ENCODE results near the gene LPXN.

- TF ChIP-seq EZH2 (IDR thresholded peaks at IDR 0.05; ENCODE audit: borderline replicate concordance, low read depth, low read length, severe bottlenecking) (no peak), POLR2A (IDR thresholded peaks at IDR 0.05; ENCODE audit: low read depth, low read length) (no peak), POLR2AphosphoS5 (IDR thresholded peaks at IDR 0.05; ENCODE audit: insufficient read depth, low read depth, low read length) (no peak), FOS (IDR thresholded peaks at IDR 0.05; ENCODE audit: borderline replicate concordance, insufficient read depth, low read length) (no peak), MYC (IDR thresholded peaks at IDR 0.05; ENCODE audit: low read depth, low read length) (no peak)
- TF ChIP-seq, protein P1, sequence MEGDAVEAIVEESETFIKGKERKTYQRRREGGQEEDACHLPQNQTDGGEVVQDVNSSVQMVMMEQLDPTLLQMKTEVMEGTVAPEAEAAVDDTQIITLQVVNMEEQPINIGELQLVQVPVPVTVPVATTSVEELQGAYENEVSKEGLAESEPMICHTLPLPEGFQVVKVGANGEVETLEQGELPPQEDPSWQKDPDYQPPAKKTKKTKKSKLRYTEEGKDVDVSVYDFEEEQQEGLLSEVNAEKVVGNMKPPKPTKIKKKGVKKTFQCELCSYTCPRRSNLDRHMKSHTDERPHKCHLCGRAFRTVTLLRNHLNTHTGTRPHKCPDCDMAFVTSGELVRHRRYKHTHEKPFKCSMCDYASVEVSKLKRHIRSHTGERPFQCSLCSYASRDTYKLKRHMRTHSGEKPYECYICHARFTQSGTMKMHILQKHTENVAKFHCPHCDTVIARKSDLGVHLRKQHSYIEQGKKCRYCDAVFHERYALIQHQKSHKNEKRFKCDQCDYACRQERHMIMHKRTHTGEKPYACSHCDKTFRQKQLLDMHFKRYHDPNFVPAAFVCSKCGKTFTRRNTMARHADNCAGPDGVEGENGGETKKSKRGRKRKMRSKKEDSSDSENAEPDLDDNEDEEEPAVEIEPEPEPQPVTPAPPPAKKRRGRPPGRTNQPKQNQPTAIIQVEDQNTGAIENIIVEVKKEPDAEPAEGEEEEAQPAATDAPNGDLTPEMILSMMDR (IDR thresholded peaks at IDR 0.05; ENCODE audit: extremely low read depth in 1 of 2, insufficient read depth in 1 of 2, low read depth in 1 of 2, low read length in 2 of 2): no peak
- TF ChIP-seq, protein P2, sequence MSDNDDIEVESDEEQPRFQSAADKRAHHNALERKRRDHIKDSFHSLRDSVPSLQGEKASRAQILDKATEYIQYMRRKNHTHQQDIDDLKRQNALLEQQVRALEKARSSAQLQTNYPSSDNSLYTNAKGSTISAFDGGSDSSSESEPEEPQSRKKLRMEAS (IDR thresholded peaks at IDR 0.05; ENCODE audit: insufficient read depth, insufficient read length): no peak
These were observed 19.2 kb upstream of the LPXN start for GRCh38 chr11:58594826-58595225.

All from endothelial cell of umbilical vein (primary cell).